Gastroesophageal sphincter (tissue), 4 donors: ENCODE results near the gene ZNF692. TPM values are rescaled to one million over a fixed set of nuclear protein-coding genes. Genes with fewer than 3 reads are reported as not detected.

Source experiments
- ATAC-seq: fragments of 150-250 bp; one replicate; pipeline ENCODE4 v1.9.1; 2016; ENCODE audit warnings: mild to moderate bottlenecking, moderate library complexity
- H3K27ac ChIP-seq, 4 donors: fragments of 200-600 bp; sonication (generic) in 3 of 4; 1 replicate in 3 of 4; 2 replicates in 1 of 4; pipeline ENCODE4 v1.5.1; 2016 to 2019
- H3K27me3 ChIP-seq: fragments of 200-600 bp; sonication (generic); one replicate; pipeline ENCODE4 v1.5.1; 2019
- H3K36me3 ChIP-seq, 2 donors: fragments of 200-600 bp; sonication (generic); one replicate each; pipeline ENCODE4 v1.5.1; 2019; ENCODE audit warnings: control low read depth in 1 of 2
- H3K4me1 ChIP-seq, 3 donors: fragments of 200-600 bp; sonication (generic); 1 replicate in 2 of 3; 2 replicates in 1 of 3; pipeline ENCODE4 v1.5.1; 2016 to 2019; ENCODE audit warnings: control low read depth in 2 of 3
- H3K4me3 ChIP-seq, 2 donors: fragments of 200-600 bp; sonication (generic); one replicate each; pipeline ENCODE4 v1.5.1; 2019; ENCODE audit warnings: mild to moderate bottlenecking in 1 of 2, moderate library complexity in 1 of 2
- H3K9me3 ChIP-seq, 3 donors: fragments of 200-600 bp; sonication (generic); one replicate each; pipeline ENCODE4 v1.5.1; 2017 to 2019; ENCODE audit warnings: control low read depth in 2 of 3
- EP300 ChIP-seq: sonication (generic); formaldehyde crosslinking; IDR thresholded peaks from one replicate; pipeline ENCODE4 v1.6.1; 2017; ENCODE audit warnings: antibody characterized with exemption, mild to moderate bottlenecking
- POLR2A ChIP-seq, 2 donors: fragments of 450-650 bp; IDR thresholded peaks; one replicate each; pipeline ENCODE4 v1.6.1; 2017; ENCODE audit warnings: antibody characterized with exemption in 2 of 2, mild to moderate bottlenecking in 2 of 2, moderate library complexity in 1 of 2
- POLR2AphosphoS5 ChIP-seq: sonication (generic); formaldehyde crosslinking; IDR thresholded peaks from one replicate; pipeline ENCODE4 v1.6.1; 2017; ENCODE audit warnings: antibody characterized with exemption
- WGBS, 2 donors: methylation state at CpG; one replicate each; pipeline ENCODE4 v1.1.5; 2018; ENCODE audit warnings: low coverage in 1 of 2; 5-methylcytosine and 5-hydroxymethylcytosine counted together
- total RNA-seq, 4 donors: library from RNA; depleted of rRNA; stranded (reverse); fragments of >200 nt; gene quantifications; one replicate each; pipeline ENCODE4 v1.1.0, GENCODE V29; 2016
- TF ChIP-seq, protein P1 (sequence below), 4 experiments: fragments of 200-600 bp in 2 of 4; fragments of 450-650 bp in 2 of 4; sonication (generic) in 1 of 4; IDR thresholded peaks; one replicate each; pipeline ENCODE4 v1.5.1; 2017 to 2019; ENCODE audit warnings: antibody characterized with exemption in 4 of 4, mild to moderate bottlenecking in 2 of 4, moderate library complexity in 2 of 4

The ZNF692 gene
- total RNA-seq, 4 donors from 2014 or later = 22.1 to 69.6 (median 28.4) TPM

DNA sequence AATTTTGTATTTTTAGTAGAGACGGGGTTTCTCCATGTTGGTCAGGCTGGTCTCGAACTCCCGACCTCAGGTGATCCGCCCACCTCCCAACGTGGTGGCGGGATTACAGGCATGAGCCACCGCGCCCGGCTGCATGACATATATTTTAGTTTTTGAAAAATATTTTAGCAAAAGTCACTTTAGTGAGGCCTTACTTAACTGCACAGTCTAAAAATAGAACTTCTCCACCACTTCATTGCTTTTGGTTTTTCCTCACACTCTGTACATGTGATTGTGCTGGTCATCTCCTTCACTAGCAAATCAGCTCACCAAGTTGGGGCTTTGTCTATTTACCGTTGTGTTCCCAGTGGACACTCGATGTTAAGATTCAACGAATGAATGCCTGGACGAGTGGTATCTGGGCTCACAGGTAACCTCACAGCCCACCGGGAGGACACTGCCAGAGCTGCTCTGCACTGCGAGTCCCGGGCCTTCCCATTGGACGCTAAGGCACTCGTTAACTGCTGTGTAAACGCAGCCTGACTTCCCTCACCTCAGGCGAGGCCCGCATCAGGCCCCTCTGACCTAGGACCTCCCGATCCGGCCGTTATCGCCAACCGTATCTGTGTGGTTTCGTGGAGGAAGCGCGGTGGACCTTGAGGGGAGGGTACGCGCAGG is 14.0 kb upstream of the ZNF692 start:
- WGBS, 2 donors = 0 to 2% methylated on average over 14 to 16 of the region's 31 CpGs
- peaks cover 0 to 9% (median 0%) of the 10 kb centered on the region in 3 donors for H3K4me1 ChIP-seq
- TF ChIP-seq, protein P1, sequence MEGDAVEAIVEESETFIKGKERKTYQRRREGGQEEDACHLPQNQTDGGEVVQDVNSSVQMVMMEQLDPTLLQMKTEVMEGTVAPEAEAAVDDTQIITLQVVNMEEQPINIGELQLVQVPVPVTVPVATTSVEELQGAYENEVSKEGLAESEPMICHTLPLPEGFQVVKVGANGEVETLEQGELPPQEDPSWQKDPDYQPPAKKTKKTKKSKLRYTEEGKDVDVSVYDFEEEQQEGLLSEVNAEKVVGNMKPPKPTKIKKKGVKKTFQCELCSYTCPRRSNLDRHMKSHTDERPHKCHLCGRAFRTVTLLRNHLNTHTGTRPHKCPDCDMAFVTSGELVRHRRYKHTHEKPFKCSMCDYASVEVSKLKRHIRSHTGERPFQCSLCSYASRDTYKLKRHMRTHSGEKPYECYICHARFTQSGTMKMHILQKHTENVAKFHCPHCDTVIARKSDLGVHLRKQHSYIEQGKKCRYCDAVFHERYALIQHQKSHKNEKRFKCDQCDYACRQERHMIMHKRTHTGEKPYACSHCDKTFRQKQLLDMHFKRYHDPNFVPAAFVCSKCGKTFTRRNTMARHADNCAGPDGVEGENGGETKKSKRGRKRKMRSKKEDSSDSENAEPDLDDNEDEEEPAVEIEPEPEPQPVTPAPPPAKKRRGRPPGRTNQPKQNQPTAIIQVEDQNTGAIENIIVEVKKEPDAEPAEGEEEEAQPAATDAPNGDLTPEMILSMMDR (IDR thresholded peaks at IDR 0.05) = no peak
- TF ChIP-seq POLR2AphosphoS5 = no peak
- TF ChIP-seq EP300 = no peak
- no peak for TF ChIP-seq POLR2A (IDR thresholded peaks at IDR 0.05)
- H3K4me3 ChIP-seq = peak overlapping the region; percentile 40 to 69
- ATAC-seq = peak; percentile 60
- no peaks in the 10 kb centered on the region for H3K9me3 ChIP-seq
- no peaks in the 10 kb centered on the region for H3K27me3 ChIP-seq
- no peaks in the 10 kb centered on the region for H3K36me3 ChIP-seq
- peak overlapping the region; percentile 62 to 97 (median 96) for H3K27ac ChIP-seq

DNA sequence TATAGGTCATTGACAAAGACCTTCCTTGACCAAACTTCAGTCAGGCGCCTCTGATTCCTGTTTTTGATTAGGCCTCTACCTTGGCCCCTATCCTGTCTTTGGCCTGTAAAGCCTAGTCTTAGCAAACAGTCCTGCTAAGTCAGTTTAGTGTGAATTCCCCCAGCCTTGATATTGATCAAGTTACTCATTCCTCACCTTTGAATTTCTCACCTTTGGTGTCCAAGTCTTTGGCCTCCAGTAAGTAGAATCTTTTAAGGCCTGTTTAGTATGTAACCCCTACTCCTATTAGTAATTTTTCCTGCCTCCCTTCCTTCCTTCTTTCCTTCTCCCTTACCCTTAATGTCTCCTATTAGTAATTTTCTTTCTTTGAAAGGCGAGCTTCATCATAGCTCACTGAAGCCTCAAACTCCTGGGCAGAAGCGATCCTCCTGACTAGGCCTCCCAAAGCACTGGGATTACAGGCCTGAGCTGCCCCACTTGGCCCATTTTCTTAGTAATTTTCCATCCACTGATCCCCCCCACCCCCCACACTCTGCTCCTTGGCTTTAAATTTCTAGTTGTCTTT is 13.0 kb upstream of the ZNF692 start:
- Histone ChIP-seq H3K4me1 (peaks cover 0 to 9% (median 0%) of the 10 kb centered on the region in 3 donors), H3K27me3 (no peaks in the 10 kb centered on the region), H3K4me3 (no peak overlapping the region), H3K36me3 (no peaks in the 10 kb centered on the region), H3K27ac (peak overlapping the region; percentile 45 to 96 (median 78)), H3K9me3 (no peaks in the 10 kb centered on the region)
- WGBS, 2 donors = 98 to 100% methylated on average over 3 of the region's 3 CpGs
- no peak for TF ChIP-seq EP300
- TF ChIP-seq POLR2A (IDR thresholded peaks at IDR 0.05) = no peak
- TF ChIP-seq, protein P1 (IDR thresholded peaks at IDR 0.05) = no peak
- TF ChIP-seq POLR2AphosphoS5 = no peak
- no peak for ATAC-seq

- ATAC-seq = peak; percentile 86
- H3K4me3 ChIP-seq = peak overlapping the region; percentile 35 to 58
- H3K9me3 ChIP-seq = no peaks in the 10 kb centered on the region
- H3K27me3 ChIP-seq = no peaks in the 10 kb centered on the region
- H3K4me1 ChIP-seq = peaks cover 0 to 31% (median 15%) of the 10 kb centered on the region in 3 donors
- TF ChIP-seq POLR2AphosphoS5 = peak; percentile 22
- no peak for TF ChIP-seq EP300
- peak; percentile 10 to 29 for TF ChIP-seq POLR2A (IDR thresholded peaks at IDR 0.05)
- TF ChIP-seq, protein P1 (IDR thresholded peaks at IDR 0.05) = peak in 1 of 4 experiments; percentile 17
- peak overlapping the region in 3 of 4 donors; percentile 72 to 85 (median 80) for H3K27ac ChIP-seq
- 5 to 27% methylated on average over 2 to 4 of the region's 46 CpGs for WGBS, 2 donors
- no peaks in the 10 kb centered on the region for H3K36me3 ChIP-seq
These were observed 4.4 kb upstream of the ZNF692 start for GRCh38 chr1:248862998-248863881.

- peak overlapping the region in 3 of 4 donors; percentile 72 to 85 (median 80) for H3K27ac ChIP-seq
- H3K4me3 ChIP-seq = peak overlapping the region; percentile 35 to 58
- no peaks in the 10 kb centered on the region for H3K27me3 ChIP-seq
- peaks cover 0 to 37% (median 21%) of the 10 kb centered on the region in 3 donors for H3K4me1 ChIP-seq
- no peaks in the 10 kb centered on the region for H3K9me3 ChIP-seq
- 8 to 33% methylated on average over 1 to 2 of the region's 4 CpGs for WGBS, 2 donors
- TF ChIP-seq EP300 = no peak
- H3K36me3 ChIP-seq = no peaks in the 10 kb centered on the region
- ATAC-seq = no peak
These were observed 3.8 kb upstream of the ZNF692 start for GRCh38 chr1:248862695-248862997.

- Histone ChIP-seq H3K4me1 (peaks cover 0 to 47% (median 26%) of the 10 kb centered on the region in 3 donors), H3K9me3 (no peaks in the 10 kb centered on the region), H3K27me3 (no peaks in the 10 kb centered on the region), H3K27ac (no peak overlapping the region), H3K4me3 (no peak overlapping the region), H3K36me3 (no peaks in the 10 kb centered on the region)
- 91 to 100% methylated on average over 2 of the region's 2 CpGs for WGBS, 2 donors
- ATAC-seq = no peak
- TF ChIP-seq EP300 (no peak), POLR2A (IDR thresholded peaks at IDR 0.05) (no peak), POLR2AphosphoS5 (no peak)
- TF ChIP-seq, protein P1 (IDR thresholded peaks at IDR 0.05) = no peak
These were observed 2.7 kb upstream of the ZNF692 start for GRCh38 chr1:248861616-248862015.
